Measurements from ENCODE around the gene HNRNPUL1.
"Not testable (repeated sequence)": the region's sequence is repeated elsewhere in the genome, so short reads cannot be mapped to it uniquely, and the experiment has no call there.

Gene HNRNPUL1

GRCh38 chr19:41276231-41276630 lies 12.1 kb downstream of the HNRNPUL1 start:
- DNase-seq (ENCODE audit: low spot score), result no peak

- DNase-seq (ENCODE audit: low spot score), result no peak
Observed at GRCh38 chr19:41278478-41278877, 14.3 kb downstream of the HNRNPUL1 start.

GRCh38 chr19:41288673-41289530 lies 24.7 kb downstream of the HNRNPUL1 start:
- no peak for DNase-seq (ENCODE audit: low spot score)

- DNase-seq (ENCODE audit: low spot score), result not testable (repeated sequence)
Observed at GRCh38 chr19:41289814-41290213, 25.6 kb downstream of the HNRNPUL1 start.

- no peak for DNase-seq (ENCODE audit: low spot score)
Observed at GRCh38 chr19:41294393-41294792, 30.2 kb downstream of the HNRNPUL1 start.

- no peak for DNase-seq (ENCODE audit: low spot score)
Observed at GRCh38 chr19:41295499-41295898, 31.3 kb downstream of the HNRNPUL1 start.

GRCh38 chr19:41296433-41296871 lies 32.3 kb downstream of the HNRNPUL1 start:
- no peak for DNase-seq (ENCODE audit: low spot score)

GRCh38 chr19:41297628-41298347 lies 33.6 kb downstream of the HNRNPUL1 start:
- no peak for DNase-seq (ENCODE audit: low spot score)

GRCh38 chr19:41298348-41298964 lies 34.3 kb downstream of the HNRNPUL1 start:
- DNase-seq (ENCODE audit: low spot score), result peak; percentile 62

GRCh38 chr19:41299046-41299754 lies 35.0 kb downstream of the HNRNPUL1 start:
- peak; percentile 56 for DNase-seq (ENCODE audit: low spot score)

- DNase-seq (ENCODE audit: low spot score), result peak; percentile 48
Observed at GRCh38 chr19:41299755-41300089, 35.5 kb downstream of the HNRNPUL1 start.

GRCh38 chr19:41300555-41300954 lies 36.4 kb downstream of the HNRNPUL1 start:
- no peak for DNase-seq (ENCODE audit: low spot score)

GRCh38 chr19:41302624-41303351 lies 38.6 kb downstream of the HNRNPUL1 start:
- DNase-seq (ENCODE audit: low spot score), result no peak

- no peak for DNase-seq (ENCODE audit: low spot score)
Observed at GRCh38 chr19:41303954-41304353, 39.8 kb downstream of the HNRNPUL1 start.

- DNase-seq (ENCODE audit: low spot score), result no peak
Observed at GRCh38 chr19:41304706-41305483, 40.7 kb downstream of the HNRNPUL1 start.

GRCh38 chr19:41305927-41306793 lies 42.0 kb downstream of the HNRNPUL1 start:
- DNase-seq (ENCODE audit: low spot score), result no peak

- DNase-seq (ENCODE audit: low spot score), result no peak
Observed at GRCh38 chr19:41307090-41307875, 43.1 kb downstream of the HNRNPUL1 start.

GRCh38 chr19:41307954-41308449 lies 43.8 kb downstream of the HNRNPUL1 start:
- DNase-seq (ENCODE audit: low spot score), result no peak

Measured in Ammon's horn (tissue), 1 donor.